Ishikawa (cell line): Measurements from ENCODE around the gene OPCML.

Experiments
- CEBPB ChIP-seq: IDR thresholded peaks from 2 replicates; pipeline ENCODE4 v1.6.1; 2012
- CREB1 ChIP-seq: IDR thresholded peaks from 2 replicates; pipeline ENCODE4 v1.6.1; 2012; ENCODE audit warnings: low read depth
- EGR1 ChIP-seq: IDR thresholded peaks from 2 replicates; pipeline ENCODE4 v1.6.1; 2012
- EP300 ChIP-seq: IDR thresholded peaks from 2 replicates; pipeline ENCODE4 v1.6.1; 2012; ENCODE audit warnings: borderline replicate concordance
- FOXM1 ChIP-seq: IDR thresholded peaks from 2 replicates; pipeline ENCODE4 v1.6.1; 2012; ENCODE audit warnings: low read depth, borderline replicate concordance
- MAX ChIP-seq: IDR thresholded peaks from 2 replicates; pipeline ENCODE4 v1.6.1; 2012
- NFIC ChIP-seq: IDR thresholded peaks from 2 replicates; pipeline ENCODE4 v1.6.1; 2012
- RAD21 ChIP-seq: IDR thresholded peaks from 2 replicates; pipeline ENCODE4 v1.6.1; 2012; ENCODE audit warnings: low read depth
- REST ChIP-seq: IDR thresholded peaks from 2 replicates; pipeline ENCODE4 v1.6.1; 2012; ENCODE audit warnings: low read depth, mild to moderate bottlenecking
- TAF1 ChIP-seq: IDR thresholded peaks from 2 replicates; pipeline ENCODE4 v1.6.1; 2012; ENCODE audit warnings: low read depth, mild to moderate bottlenecking
- TCF12 ChIP-seq: IDR thresholded peaks from 2 replicates; pipeline ENCODE4 v1.6.1; 2012; ENCODE audit warnings: low read depth
- TEAD4 ChIP-seq: IDR thresholded peaks from 2 replicates; pipeline ENCODE4 v1.6.1; 2012
- USF1 ChIP-seq: IDR thresholded peaks from 2 replicates; pipeline ENCODE4 v1.6.1; 2012
- YY1 ChIP-seq: IDR thresholded peaks from 2 replicates; pipeline ENCODE4 v1.6.1; 2012; ENCODE audit warnings: low read depth
- ZBTB7A ChIP-seq: IDR thresholded peaks from 2 replicates; pipeline ENCODE4 v1.6.1; 2012; ENCODE audit warnings: low read depth

OPCML gene

DNA sequence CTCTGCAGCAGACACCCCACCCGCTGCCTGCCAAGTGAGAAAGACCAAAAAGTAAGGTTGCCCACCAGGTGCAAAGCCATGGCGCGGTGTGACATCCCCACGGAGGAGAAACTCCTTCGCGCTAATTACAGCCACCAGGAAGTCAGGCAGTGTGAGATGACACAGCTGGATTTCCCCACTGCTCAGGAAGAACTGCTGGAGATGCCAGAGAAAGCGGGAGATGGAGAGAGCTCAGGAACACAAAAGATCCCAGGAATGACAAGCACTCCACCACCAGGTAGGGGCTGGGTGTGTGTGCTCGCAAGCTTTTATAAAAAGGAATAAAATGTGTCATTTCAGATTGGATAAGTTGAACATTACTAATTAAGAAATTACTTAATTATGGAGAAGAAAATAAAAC is 292.7 kb downstream of the OPCML start:
- TF ChIP-seq TAF1, result no peak
- TF ChIP-seq TEAD4, result no peak
- TF ChIP-seq NFIC, result no peak
- TF ChIP-seq EGR1, result no peak
- TF ChIP-seq TCF12, result no peak
- no peak for TF ChIP-seq CREB1
- no peak for TF ChIP-seq CEBPB
- TF ChIP-seq RAD21, result no peak
- no peak for TF ChIP-seq ZBTB7A
- no peak for TF ChIP-seq YY1
- TF ChIP-seq FOXM1, result no peak

GRCh38 chr11:133238495-133238894 is 293.8 kb downstream of the OPCML start:
- TF ChIP-seq NFIC, result no peak
- no peak for TF ChIP-seq FOXM1
- TF ChIP-seq CREB1, result no peak
- TF ChIP-seq EGR1, result no peak

GRCh38 chr11:133238027-133238426 is 294.3 kb downstream of the OPCML start:
- no peak for TF ChIP-seq EP300
- TF ChIP-seq EGR1, result no peak
- TF ChIP-seq ZBTB7A, result no peak
- TF ChIP-seq TAF1, result no peak
- no peak for TF ChIP-seq FOXM1
- TF ChIP-seq TEAD4, result no peak
- TF ChIP-seq MAX, result no peak
- no peak for TF ChIP-seq REST
- TF ChIP-seq YY1, result no peak
- no peak for TF ChIP-seq TCF12
- TF ChIP-seq RAD21, result no peak
- TF ChIP-seq NFIC, result no peak

DNA sequence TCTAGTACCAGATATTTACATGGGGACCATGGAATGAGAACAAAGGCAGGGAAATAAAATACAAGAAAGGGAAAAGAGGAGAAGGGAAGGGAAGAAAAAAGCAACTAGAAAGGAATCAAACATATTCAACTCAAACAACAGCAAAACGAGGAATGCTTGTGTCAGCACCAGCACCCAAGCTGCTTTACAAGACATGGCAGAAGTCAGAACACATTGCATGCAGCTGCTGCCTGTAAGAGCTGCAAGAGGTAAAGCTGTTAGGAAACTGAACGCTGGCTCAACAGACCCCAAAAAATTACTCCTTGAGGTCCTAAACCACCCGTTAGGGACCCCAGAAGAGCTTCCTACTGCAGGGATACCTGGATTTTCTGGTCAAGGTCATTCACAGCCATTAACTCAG is 296.9 kb downstream of the OPCML start:
- no peak for TF ChIP-seq USF1

DNA sequence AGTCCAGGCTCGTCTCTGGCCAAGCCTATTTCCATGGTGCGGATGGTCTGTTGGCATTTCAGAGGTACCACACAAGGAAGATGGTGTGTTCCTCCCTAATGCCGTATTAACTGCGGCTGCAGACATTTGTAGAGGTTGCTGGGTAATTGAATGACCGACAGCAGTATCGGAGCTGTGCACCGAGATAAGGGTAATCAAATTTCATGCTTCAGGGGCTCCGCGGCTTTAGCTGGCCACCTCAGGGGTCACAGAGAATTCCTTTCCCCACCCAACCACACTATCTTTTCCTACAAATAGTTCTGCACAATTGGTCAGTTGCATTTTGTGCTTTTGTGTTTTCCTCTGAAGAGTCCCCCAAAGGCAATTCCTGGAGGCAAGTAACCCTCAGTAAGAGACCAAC is 297.4 kb downstream of the OPCML start:
- no peak for TF ChIP-seq YY1
- TF ChIP-seq EP300, result no peak
- no peak for TF ChIP-seq FOXM1
- TF ChIP-seq REST, result no peak

DNA sequence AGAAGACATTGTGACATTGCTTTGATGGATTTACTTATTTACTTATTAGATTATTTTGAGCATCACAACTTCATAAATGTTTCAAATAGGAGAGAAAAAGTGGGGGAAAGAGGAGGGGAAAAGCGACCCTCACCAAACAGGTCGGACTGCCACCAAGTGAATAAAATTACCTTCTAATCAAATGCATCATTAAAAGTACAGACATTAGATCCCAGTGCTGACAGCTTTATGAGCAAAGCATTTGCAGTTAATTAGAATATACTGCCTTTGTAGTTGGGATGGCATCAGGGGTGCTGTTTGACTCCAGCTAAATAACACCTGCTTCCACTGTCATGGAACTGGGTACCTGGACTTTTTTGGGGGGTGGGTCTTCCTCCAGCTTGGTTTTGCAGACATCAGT is 299.6 kb downstream of the OPCML start:
- TF ChIP-seq TEAD4 (no peak), NFIC (no peak), MAX (no peak), RAD21 (no peak), TCF12 (no peak), CREB1 (no peak), ZBTB7A (no peak), CEBPB (no peak), USF1 (no peak), EP300 (no peak)

- TF ChIP-seq REST (no peak), EGR1 (no peak), TCF12 (no peak), FOXM1 (no peak), RAD21 (no peak), TAF1 (no peak), MAX (no peak)
Measured at GRCh38 chr11:133230431-133230830, 301.9 kb downstream of the OPCML start.
